Ammon's horn (tissue), 1 donor: ENCODE results near the gene GABRG3.

Experiments
- DNase-seq: peaks from one replicate; pipeline ENCODE4 v3.0.0-alpha.2; 2016; ENCODE audit warnings: low spot score

Gene GABRG3

GRCh38 chr15:27582726-27583410, 611.9 kb downstream of the GABRG3 start:
- DNase-seq: no peak

- no peak for DNase-seq
Measured at GRCh38 chr15:27583651-27584050, 612.7 kb downstream of the GABRG3 start.

- DNase-seq: no peak
Measured at GRCh38 chr15:27585041-27585640, 614.2 kb downstream of the GABRG3 start.

DNA sequence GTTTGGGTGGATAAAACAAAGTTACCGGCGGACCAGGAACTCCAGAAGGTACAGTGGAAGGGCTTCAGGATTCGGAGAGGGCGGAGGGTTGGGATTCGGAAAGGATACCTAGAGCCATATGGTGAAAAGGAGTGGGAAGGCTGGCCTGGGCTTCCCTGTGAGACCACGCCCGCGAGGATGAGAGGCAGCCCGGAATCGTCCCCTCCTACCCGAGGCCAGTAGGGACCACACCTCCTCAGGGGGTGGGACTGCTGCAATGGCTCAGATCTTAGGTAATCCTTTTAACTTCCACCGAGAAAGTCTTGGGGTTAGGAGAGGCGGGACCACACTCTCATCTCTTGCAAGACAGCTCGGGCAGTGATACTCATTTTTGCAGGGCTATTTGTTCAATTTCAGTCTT, 616.8 kb downstream of the GABRG3 start:
- no peak for DNase-seq

- no peak for DNase-seq
Measured at GRCh38 chr15:27589260-27589659, 618.3 kb downstream of the GABRG3 start.

- DNase-seq: no peak
Measured at GRCh38 chr15:27589782-27590181, 618.8 kb downstream of the GABRG3 start.
